SK-N-SH treated with all-trans-retinoic acid at 6 μM for 48 hours (cell line): ENCODE data around the gene CRHR2.

ENCODE experiments used
- CREB5 ChIP-seq: fragments of 250-450 bp; sonication (Bioruptor Pico); IDR thresholded peaks from 2 replicates; pipeline ENCODE4 v1.5.1; 2020; ENCODE audit warnings: low read depth, mild to moderate bottlenecking, moderate library complexity
- ISL1 ChIP-seq: fragments of 250-450 bp; sonication (Bioruptor Pico); IDR thresholded peaks from 2 replicates; pipeline ENCODE4 v2.1.2; 2022; ENCODE audit warnings: mild to moderate bottlenecking, moderate library complexity
- ZFP30 ChIP-seq: fragments of 450-650 bp; formaldehyde crosslinking; IDR thresholded peaks from 2 replicates; pipeline ENCODE4 v1.5.0; 2022; ENCODE audit warnings: mild to moderate bottlenecking, moderate library complexity

GRCh38 chr7:30717181-30717580 is 34.9 kb upstream of the CRHR2 start:
- TF ChIP-seq CREB5 (CRISPR knock-in tag), result no peak
- no peak for TF ChIP-seq ISL1
- TF ChIP-seq ZFP30 (CRISPR knock-in tag), result no peak
